Measurements from ENCODE around the gene CORO2A.

GRCh38 chr9:98217255-98217654, 24.8 kb upstream of the CORO2A start:
- TF ChIP-seq TAF1 (IDR thresholded peaks at IDR 0.05; ENCODE audit: low read depth, low read length) (no peak), POLR2A (IDR thresholded peaks at IDR 0.05; ENCODE audit: low read depth, low read length) (no peak), POLR2AphosphoS5 (IDR thresholded peaks at IDR 0.05; ENCODE audit: low read depth, low read length) (no peak), SPI1 (IDR thresholded peaks at IDR 0.05; ENCODE audit: low read depth, low read length) (0 out of 2 replicates have a peak, but pooled peaks have one; percentile 11), PAX5 (IDR thresholded peaks at IDR 0.05; ENCODE audit: insufficient read depth, low read length, severe bottlenecking) (no peak)
